ENCODE data around the gene GPR45. TPM values are rescaled to one million over a fixed set of nuclear protein-coding genes. Genes with fewer than 3 reads are reported as not detected.

The GPR45 gene
- total and polyA plus RNA-seq, 2 of the 13 experiments (the other 11 are each of a cell fraction or from before 2014, with no cell fraction given) = not detected

- no peak overlapping the region for H3K9ac ChIP-seq (ENCODE audit: insufficient read depth, low read depth, low read length)
- in situ Hi-C loops (cut with HindIII; ENCODE audit: extremely low pct_ligation_motif_present, low pct_unique_long_range_greater_than_20kb) = no loop called here
- H2AFZ ChIP-seq (ENCODE audit: low read length) = no peak overlapping the region
- no peaks in the 10 kb centered on the region for H3K4me1 ChIP-seq (ENCODE audit: insufficient read depth, low read length)
- no peaks in the 10 kb centered on the region for H3K9me3 ChIP-seq (ENCODE audit: low read length)
- DNase-seq (ENCODE audit: low spot score) (no peak), ATAC-seq (no peak), FAIRE-seq (no peak)
- CTCF ChIA-PET (ENCODE audit: low intra/inter-chr PET ratio, low total read pairs) = no interaction called here
- no TSS peak for BruUV-seq (replicated peaks)
- no peaks in the 10 kb centered on the region for H4K20me1 ChIP-seq (ENCODE audit: insufficient read depth, low read length)
- no peaks in the 10 kb centered on the region for H3K79me2 ChIP-seq (ENCODE audit: insufficient read depth, low read length)
- TF ChIP-seq CSRNP1 (CRISPR knock-in tag; IDR thresholded peaks at IDR 0.05) (no peak), ZNF484 (CRISPR knock-in tag; IDR thresholded peaks at IDR 0.05; ENCODE audit: borderline replicate concordance, low read depth) (no peak), SP4 (CRISPR knock-in tag; IDR thresholded peaks at IDR 0.05) (no peak), ZNF136 (CRISPR knock-in tag; IDR thresholded peaks at IDR 0.05; ENCODE audit: low read depth) (no peak), ATF7 (IDR thresholded peaks at IDR 0.05) (no peak), ATF7 (CRISPR knock-in tag; IDR thresholded peaks at IDR 0.05) (no peak), E2F2 (CRISPR knock-in tag; IDR thresholded peaks at IDR 0.05; ENCODE audit: borderline replicate concordance) (no peak), ZNF264 (CRISPR knock-in tag; IDR thresholded peaks at IDR 0.05) (no peak), ZNF570 (CRISPR knock-in tag; IDR thresholded peaks at IDR 0.05; ENCODE audit: borderline replicate concordance) (no peak), RCOR2 (CRISPR knock-in tag; IDR thresholded peaks at IDR 0.05) (no peak), GATAD2A (CRISPR knock-in tag; IDR thresholded peaks at IDR 0.05) (no peak), NFAT5 (CRISPR knock-in tag; IDR thresholded peaks at IDR 0.05) (no peak)
- TF ChIP-seq, protein P1, sequence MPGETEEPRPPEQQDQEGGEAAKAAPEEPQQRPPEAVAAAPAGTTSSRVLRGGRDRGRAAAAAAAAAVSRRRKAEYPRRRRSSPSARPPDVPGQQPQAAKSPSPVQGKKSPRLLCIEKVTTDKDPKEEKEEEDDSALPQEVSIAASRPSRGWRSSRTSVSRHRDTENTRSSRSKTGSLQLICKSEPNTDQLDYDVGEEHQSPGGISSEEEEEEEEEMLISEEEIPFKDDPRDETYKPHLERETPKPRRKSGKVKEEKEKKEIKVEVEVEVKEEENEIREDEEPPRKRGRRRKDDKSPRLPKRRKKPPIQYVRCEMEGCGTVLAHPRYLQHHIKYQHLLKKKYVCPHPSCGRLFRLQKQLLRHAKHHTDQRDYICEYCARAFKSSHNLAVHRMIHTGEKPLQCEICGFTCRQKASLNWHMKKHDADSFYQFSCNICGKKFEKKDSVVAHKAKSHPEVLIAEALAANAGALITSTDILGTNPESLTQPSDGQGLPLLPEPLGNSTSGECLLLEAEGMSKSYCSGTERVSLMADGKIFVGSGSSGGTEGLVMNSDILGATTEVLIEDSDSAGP (CRISPR knock-in tag; IDR thresholded peaks at IDR 0.05; ENCODE audit: borderline replicate concordance) = no peak
- TF ChIP-seq, protein P2, sequence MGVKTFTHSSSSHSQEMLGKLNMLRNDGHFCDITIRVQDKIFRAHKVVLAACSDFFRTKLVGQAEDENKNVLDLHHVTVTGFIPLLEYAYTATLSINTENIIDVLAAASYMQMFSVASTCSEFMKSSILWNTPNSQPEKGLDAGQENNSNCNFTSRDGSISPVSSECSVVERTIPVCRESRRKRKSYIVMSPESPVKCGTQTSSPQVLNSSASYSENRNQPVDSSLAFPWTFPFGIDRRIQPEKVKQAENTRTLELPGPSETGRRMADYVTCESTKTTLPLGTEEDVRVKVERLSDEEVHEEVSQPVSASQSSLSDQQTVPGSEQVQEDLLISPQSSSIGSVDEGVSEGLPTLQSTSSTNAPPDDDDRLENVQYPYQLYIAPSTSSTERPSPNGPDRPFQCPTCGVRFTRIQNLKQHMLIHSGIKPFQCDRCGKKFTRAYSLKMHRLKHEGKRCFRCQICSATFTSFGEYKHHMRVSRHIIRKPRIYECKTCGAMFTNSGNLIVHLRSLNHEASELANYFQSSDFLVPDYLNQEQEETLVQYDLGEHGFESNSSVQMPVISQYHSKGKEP (CRISPR knock-in tag; IDR thresholded peaks at IDR 0.05) = no peak
- H3K27me3 ChIP-seq (ENCODE audit: control insufficient read depth in 1 of 2, insufficient read depth in 2 of 2, low read length in 2 of 2) = 0 out of 5 replicates have a peak, but pooled peaks cover 0 to 7% of the 10 kb centered on the region in 2 experiments
- no peak overlapping the region for H3K4me3 ChIP-seq (replicated peaks in 1 of 3; ENCODE audit: insufficient read depth in 1 of 3, low read depth in 2 of 3, low read length in 3 of 3)
- H3K27ac ChIP-seq (ENCODE audit: extremely low read length, insufficient read depth, low read length) = no peak overlapping the region
- intact Hi-C loops (cut with micrococcal nuclease; ENCODE audit: unreplicated experiment) = no loop called here
- H3K36me3 ChIP-seq (replicated peaks in 1 of 2; ENCODE audit: control insufficient read depth in 1 of 2, insufficient read depth in 2 of 2, low read length in 2 of 2) = no peaks in the 10 kb centered on the region
- POLR2A ChIA-PET = no interaction called here
- WGBS (ENCODE audit: low lambda C conversion rate) = 88% methylated on average over 2 of the region's 2 CpGs
- H3K4me2 ChIP-seq (ENCODE audit: low read depth, low read length) = no peak overlapping the region
Measured at GRCh38 chr2:105252271-105252670, 10.7 kb downstream of the GPR45 start.
